ENCODE measurements around the gene MLPH. TPM values are rescaled to one million over a fixed set of nuclear protein-coding genes. Genes with fewer than 3 reads are reported as not detected.

Gene MLPH
- total and polyA plus RNA-seq, 2 of the 13 experiments (the other 11 are each of a cell fraction or from before 2014, with no cell fraction given): 0.12 TPM; not detected in 1

DNA sequence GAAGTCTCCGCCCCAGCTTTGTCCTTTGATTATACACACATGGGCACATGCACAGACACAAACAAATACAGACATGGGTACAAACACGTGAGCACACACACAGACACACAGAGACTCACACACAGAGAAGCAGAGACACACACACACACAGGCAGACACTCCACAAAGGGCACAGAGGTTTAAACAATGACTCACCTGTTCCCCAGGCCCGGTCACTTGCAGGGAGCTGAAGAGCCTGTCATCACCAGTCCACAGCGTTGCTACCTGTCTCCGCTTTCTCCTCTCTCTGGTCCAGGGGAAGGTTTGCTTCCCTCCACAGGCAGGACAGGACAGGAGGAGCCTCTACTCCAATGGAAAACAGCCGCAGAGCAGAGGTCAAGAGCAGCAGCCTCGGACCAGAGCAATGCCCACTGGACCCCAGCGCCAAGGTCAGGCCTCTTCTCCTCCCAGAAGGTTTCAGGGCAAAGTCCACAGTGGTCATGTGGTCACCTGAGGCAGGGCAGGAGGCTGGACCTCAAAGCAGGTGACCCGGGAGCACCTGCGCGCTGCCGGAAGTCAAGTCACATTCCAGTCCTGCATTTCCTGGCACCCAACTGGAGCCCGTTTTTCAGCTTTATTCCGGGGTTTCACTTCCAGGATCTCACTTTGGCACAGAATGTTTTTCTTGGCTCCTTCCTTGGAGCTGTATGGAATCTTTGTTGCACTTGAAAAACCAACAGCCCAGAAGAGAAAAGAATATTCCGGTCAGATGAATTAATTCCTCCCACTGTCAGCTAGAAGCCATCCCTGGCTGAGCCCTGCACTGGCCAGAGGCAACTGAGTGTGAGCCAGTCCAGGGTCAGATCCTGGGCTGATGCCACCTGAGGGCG, 103.5 kb downstream of the MLPH start, which contains the start of gene RAB17 (continued):
- TF ChIP-seq, protein P1, sequence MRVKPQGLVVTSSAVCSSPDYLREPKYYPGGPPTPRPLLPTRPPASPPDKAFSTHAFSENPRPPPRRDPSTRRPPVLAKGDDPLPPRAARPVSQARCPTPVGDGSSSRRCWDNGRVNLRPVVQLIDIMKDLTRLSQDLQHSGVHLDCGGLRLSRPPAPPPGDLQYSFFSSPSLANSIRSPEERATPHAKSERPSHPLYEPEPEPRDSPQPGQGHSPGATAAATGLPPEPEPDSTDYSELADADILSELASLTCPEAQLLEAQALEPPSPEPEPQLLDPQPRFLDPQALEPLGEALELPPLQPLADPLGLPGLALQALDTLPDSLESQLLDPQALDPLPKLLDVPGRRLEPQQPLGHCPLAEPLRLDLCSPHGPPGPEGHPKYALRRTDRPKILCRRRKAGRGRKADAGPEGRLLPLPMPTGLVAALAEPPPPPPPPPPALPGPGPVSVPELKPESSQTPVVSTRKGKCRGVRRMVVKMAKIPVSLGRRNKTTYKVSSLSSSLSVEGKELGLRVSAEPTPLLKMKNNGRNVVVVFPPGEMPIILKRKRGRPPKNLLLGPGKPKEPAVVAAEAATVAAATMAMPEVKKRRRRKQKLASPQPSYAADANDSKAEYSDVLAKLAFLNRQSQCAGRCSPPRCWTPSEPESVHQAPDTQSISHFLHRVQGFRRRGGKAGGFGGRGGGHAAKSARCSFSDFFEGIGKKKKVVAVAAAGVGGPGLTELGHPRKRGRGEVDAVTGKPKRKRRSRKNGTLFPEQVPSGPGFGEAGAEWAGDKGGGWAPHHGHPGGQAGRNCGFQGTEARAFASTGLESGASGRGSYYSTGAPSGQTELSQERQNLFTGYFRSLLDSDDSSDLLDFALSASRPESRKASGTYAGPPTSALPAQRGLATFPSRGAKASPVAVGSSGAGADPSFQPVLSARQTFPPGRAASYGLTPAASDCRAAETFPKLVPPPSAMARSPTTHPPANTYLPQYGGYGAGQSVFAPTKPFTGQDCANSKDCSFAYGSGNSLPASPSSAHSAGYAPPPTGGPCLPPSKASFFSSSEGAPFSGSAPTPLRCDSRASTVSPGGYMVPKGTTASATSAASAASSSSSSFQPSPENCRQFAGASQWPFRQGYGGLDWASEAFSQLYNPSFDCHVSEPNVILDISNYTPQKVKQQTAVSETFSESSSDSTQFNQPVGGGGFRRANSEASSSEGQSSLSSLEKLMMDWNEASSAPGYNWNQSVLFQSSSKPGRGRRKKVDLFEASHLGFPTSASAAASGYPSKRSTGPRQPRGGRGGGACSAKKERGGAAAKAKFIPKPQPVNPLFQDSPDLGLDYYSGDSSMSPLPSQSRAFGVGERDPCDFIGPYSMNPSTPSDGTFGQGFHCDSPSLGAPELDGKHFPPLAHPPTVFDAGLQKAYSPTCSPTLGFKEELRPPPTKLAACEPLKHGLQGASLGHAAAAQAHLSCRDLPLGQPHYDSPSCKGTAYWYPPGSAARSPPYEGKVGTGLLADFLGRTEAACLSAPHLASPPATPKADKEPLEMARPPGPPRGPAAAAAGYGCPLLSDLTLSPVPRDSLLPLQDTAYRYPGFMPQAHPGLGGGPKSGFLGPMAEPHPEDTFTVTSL (CRISPR knock-in tag; IDR thresholded peaks at IDR 0.05; ENCODE audit: borderline replicate concordance): peak; percentile 84; the same call in 1 of the 2 replicates
- peak; percentile 89 for TF ChIP-seq ZNF274 (CRISPR knock-in tag; IDR thresholded peaks at IDR 0.05)
- no peak for TF ChIP-seq ZNF75D (CRISPR knock-in tag; IDR thresholded peaks at IDR 0.05; ENCODE audit: borderline replicate concordance)
- TF ChIP-seq ZKSCAN5 (CRISPR knock-in tag; IDR thresholded peaks at IDR 0.05): peak; percentile 97
- TF ChIP-seq, protein P2, sequence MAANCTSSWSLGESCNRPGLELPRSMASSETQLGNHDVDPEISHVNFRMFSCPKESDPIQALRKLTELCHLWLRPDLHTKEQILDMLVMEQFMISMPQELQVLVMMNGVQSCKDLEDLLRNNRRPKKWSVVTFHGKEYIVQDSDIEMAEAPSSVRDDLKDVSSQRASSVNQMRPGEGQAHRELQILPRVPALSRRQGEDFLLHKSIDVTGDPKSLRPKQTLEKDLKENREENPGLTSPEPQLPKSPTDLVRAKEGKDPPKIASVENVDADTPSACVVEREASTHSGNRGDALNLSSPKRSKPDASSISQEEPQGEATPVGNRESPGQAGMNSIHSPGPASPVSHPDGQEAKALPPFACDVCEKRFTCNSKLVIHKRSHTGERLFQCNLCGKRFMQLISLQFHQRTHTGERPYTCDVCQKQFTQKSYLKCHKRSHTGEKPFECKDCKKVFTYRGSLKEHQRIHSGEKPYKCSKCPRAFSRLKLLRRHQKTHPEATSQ (CRISPR knock-in tag; IDR thresholded peaks at IDR 0.05; ENCODE audit: borderline replicate concordance): peak; percentile 46; the same call in 1 of the 2 replicates
- TF ChIP-seq ZNF564 (CRISPR knock-in tag; IDR thresholded peaks at IDR 0.05): peak; percentile 92; the same call in 1 of the 2 replicates
- TF ChIP-seq ZNF607 (CRISPR knock-in tag; IDR thresholded peaks at IDR 0.05; ENCODE audit: borderline replicate concordance): peak; percentile 88; the same call in 1 of the 2 replicates
- no peak; the same call in 1 of the 2 replicates for TF ChIP-seq CAMTA2 (CRISPR knock-in tag; IDR thresholded peaks at IDR 0.05; ENCODE audit: borderline replicate concordance)
- TF ChIP-seq YEATS4 (CRISPR knock-in tag; IDR thresholded peaks at IDR 0.05; ENCODE audit: borderline replicate concordance): peak; percentile 88; the same call in 1 of the 2 replicates
- no peak for TF ChIP-seq TERF1 (CRISPR knock-in tag; IDR thresholded peaks at IDR 0.05)
- TF ChIP-seq TFAP4 (IDR thresholded peaks at IDR 0.05; ENCODE audit: borderline replicate concordance, low read depth): peak; percentile 88
- TF ChIP-seq PRPF4 (IDR thresholded peaks at IDR 0.05; ENCODE audit: low read depth, low read length, poor library complexity, severe bottlenecking): no peak
- peak; percentile 97 for TF ChIP-seq PRDM15 (CRISPR knock-in tag; IDR thresholded peaks at IDR 0.05)
- peak; percentile 94 for TF ChIP-seq KDM1A (CRISPR knock-in tag; IDR thresholded peaks at IDR 0.05)
